KBM-7 (cell line): ENCODE measurements around the gene KRT14.
"Not testable (repeated sequence)": the region's sequence is repeated elsewhere in the genome, so short reads cannot be mapped to it uniquely, and the experiment has no call there.

Experiments used
- DNase-seq: peaks from one replicate; pipeline ENCODE4 v3.0.0-alpha.2; 2015
- in situ Hi-C: fragments of 300-500 bp; cut with MboI; formaldehyde crosslinking; loops from 2 replicates; pipeline ENCODE4 v1.14.3; 2020; ENCODE audit warnings: low sequenced_read_pairs, low pct_unique_long_range_greater_than_20kb, mixed read lengths

KRT14 gene

DNA sequence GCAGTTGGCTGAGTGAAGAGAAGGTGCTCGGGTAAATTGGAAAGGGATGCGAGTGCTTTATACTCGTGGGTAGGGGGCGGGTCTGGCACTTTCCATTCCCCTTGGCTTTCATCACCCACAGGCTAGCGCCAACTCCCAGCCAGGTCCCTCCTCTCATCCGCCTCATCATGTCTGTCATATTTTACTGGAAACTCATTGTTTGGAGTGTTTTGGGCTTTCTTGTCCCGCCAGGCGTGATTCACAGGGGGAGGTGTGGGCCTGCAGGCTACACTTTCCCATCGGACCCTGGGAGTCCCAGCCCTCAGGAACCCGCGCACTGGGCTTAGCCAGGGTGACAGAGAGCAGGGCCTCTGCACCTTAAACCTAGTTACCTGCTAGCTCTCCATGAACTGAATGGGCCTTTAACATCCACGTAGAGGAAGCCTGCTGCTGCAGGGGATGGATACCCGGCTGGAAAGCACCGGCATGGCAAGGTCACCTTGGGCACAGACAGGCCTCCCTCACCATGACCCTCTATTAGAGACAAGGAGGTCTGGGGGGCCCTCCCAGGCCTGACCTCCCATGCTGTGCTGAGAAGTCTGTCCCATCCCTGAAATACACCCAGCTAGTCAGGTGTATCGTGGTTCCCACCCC, at the start of gene KRT14:
Gene KRT14 (minus strand): TSS at position 33 of the 633 bp plus-strand sequence. CDS start 61 bp downstream, outside the sequence.
- in situ Hi-C loops, result no loop called here
- no peak for DNase-seq

- no peak for DNase-seq
- in situ Hi-C loops, result no loop called here
Observed at GRCh38 chr17:41635121-41636097, 48.7 kb upstream of the KRT14 start.

GRCh38 chr17:41634639-41635038, 47.9 kb upstream of the KRT14 start:
- in situ Hi-C loops, result no loop called here
- DNase-seq, result no peak

DNA sequence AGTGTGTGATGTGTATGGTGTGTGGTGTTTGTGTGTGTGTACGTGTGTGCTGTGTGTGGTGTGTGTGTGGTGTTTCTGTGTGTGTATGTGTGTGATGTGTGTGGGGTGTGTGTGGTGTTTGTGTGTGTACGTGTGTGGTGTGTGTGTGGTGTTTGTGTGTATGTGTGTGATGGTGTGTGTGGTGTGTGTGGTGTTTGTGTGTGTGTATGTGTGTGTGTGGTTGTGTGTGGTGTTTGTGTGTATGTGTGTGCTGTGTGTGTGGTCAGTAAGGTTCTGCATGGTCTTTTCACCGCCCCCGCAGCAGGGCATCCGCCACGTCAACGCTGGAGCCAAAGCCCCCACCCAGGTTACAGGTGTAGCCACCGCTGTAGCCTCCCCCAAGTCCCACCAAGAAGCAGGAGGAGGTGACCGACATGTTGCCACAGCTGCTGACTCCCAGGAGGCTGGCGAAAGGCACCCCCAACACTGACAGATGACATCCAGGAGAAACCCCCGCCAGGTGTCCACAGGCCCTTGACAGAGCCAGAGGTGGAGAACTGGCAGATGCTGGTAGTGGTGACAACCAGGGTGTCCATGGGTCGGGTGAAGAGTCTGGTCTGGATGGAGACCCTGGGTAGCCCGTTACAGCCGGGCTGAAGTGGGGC, 47.0 kb upstream of the KRT14 start:
- no peak for DNase-seq
- in situ Hi-C loops, result no loop called here

GRCh38 chr17:41632482-41633105, 45.9 kb upstream of the KRT14 start:
- in situ Hi-C loops, result no loop called here
- no peak for DNase-seq

GRCh38 chr17:41631898-41632285, 45.2 kb upstream of the KRT14 start:
- no peak for DNase-seq
- in situ Hi-C loops, result no loop called here

DNA sequence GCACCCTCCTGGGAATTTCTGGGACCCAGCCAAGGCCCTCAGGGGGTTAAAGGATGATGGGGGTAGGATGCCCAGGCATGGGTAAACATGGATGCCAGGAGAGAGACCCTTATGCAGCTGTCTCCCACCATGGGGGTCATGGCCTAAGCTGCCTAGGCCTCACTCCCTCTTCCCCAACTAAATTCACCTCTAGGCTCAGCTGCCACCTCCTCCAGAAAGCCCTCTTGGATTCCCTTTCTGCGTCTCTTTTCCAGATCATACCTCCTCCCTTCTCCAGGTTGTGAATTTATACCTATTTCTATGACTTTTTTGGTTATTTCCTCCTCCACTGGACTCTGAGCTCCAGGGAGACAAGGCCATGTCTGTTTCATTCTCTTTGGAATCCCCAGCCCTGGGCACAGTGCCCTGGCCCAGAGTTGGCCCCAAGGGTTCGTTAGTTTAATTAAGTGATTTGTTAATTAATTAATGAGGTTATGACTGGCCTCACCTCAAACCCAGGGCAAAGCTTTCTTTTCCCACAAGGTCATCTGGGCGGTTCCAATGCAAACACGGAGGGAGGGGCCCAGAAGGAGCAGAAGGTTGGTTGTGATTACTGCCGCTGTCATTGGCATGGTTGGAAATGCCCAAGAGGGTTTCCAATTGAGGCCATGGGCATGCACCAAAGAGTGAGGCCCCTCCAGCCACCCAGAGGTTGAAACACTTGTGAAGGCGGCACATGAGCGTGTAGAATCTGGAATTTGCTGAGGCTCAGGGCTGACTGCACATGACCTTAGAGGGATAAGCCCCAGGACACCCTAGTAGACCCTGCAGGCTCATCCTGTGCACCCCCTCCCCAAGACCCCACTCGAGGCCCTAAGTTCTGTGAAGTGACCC, 44.6 kb upstream of the KRT14 start:
- in situ Hi-C loops, result no loop called here
- no peak for DNase-seq

GRCh38 chr17:41629826-41630670, 43.4 kb upstream of the KRT14 start:
- no peak for DNase-seq
- in situ Hi-C loops, result no loop called here

DNA sequence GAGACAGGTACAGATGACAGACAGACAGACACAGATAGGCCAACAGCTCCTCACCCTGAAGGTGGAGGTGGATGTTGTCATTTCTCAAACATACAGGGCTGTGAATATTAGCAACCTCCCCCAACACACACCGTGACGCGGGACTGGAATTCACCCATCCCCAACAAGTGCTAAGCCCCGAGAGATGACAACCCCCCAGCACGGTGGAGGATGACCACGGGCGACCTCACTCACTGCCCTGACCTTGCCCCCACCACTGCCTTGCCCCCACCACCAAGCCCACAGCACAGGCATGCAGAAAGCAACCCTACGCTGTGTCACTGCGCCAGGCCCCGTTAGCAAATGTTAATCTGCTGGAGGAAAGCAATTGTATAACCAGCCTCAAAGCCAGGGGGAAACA, 42.6 kb upstream of the KRT14 start:
- in situ Hi-C loops, result no loop called here

DNA sequence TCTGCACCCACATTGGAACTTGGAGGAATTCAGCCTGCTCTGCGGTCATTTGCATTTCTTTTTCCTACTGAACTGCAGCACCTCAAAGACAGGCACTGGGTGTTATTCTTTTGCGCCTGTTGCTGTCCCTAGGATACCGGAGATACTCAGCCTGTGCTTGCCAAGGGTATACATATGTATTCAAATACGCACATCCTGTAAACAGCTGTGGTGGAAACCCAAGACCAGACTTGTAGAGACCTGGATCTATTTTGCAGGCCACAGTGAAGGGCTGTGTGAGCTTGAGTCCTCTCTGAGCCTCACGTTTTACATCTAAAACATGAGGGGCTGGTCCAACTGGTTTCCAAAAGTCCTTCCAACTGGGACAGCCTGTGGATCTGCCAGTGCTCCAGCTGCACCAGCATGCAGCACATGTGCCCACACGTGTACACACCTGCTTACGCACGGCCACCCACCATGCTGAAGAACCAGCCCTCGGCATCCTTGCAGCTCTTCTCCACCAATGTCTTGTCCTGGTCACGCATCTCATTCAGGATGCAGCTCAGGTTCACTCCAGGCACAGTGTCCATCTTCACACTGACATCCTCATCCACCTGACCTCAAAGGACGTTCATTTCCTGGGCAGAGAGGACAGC, 42.0 kb upstream of the KRT14 start:
- in situ Hi-C loops, DNase-seq: not testable (repeated sequence)

More for the DNA sequence above, 42.6 kb upstream of the KRT14 start:
- DNase-seq, result no peak

DNA sequence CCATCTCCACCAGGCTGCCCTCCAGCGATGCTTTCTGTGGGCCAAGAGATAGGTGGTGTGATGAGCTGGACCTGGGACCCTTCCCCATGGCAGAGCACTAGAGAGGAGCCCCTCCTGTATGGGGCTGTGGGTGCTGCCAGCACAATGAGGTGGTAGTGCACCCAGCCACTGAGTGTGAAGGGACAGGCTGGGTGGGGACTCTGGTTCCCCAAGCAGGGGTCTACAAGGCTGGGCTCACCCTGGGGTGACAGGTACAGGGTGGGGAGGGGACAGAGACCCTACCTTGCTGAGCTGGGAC, 41.3 kb upstream of the KRT14 start:
- in situ Hi-C loops, DNase-seq: not testable (repeated sequence)

GRCh38 chr17:41627316-41628072, 40.8 kb upstream of the KRT14 start:
- in situ Hi-C loops, result no loop called here
- no peak for DNase-seq

DNA sequence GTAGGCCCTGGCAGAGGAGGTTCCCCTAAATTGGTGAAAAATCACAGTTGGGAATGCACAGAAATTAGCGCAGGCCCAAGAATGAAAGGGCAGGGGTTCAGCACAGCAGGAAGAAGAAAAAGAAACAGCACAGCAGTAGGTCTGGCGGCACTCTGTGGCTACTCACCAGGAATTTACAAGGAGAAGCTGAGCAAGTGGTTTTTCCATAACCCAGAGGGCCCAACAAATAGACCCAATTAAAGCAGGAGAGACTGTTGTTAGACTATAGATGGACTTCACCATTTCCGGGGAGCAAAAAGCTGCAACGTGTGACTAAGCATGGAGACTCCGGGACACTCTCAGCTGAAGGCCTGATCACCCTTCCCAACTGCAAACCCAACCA, 40.2 kb upstream of the KRT14 start:
- DNase-seq, in situ Hi-C loops: not testable (repeated sequence)

DNA sequence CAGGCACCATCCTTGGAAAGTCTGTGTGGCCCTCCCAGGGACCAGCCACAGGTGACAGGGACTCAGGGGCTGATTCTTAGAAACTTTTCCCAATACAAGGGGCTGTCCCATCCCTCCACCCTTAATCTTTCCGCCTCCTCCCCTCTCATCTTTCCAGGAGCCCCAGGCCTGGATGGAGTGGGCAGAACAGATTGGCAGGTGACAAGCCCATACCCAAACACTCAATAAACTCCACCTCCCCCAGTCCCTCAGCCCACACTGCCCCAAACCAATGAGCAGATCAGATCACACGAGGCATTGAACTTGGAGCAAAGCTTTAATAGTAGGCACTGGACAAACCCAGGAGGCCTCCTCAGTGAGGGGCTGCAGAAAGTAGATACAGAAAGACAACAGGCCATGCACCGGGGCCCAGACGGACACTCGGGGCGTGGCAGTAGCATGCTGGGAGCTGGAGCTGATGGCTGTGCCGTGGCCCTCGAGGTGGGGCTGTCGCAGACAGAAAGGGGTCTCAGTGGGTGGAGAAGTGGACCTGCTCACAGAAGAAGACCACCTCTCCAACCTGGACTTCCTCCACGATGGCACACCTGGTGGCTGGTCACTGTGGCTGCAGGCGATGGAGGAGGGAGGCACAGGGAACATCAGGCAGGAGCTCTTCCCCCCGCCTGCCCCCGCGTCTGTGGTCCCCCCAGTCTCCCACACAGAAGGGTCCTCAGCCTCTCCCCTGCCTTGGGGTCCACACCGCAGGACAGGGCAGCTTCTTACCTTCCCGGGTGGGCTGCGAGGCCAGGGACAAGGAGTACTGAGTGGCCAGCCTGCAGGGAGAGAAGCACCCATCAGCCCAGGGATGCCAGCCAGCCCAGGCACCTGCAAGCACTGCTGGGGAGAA, 39.6 kb upstream of the KRT14 start:
- in situ Hi-C loops, result not testable (repeated sequence)

DNA sequence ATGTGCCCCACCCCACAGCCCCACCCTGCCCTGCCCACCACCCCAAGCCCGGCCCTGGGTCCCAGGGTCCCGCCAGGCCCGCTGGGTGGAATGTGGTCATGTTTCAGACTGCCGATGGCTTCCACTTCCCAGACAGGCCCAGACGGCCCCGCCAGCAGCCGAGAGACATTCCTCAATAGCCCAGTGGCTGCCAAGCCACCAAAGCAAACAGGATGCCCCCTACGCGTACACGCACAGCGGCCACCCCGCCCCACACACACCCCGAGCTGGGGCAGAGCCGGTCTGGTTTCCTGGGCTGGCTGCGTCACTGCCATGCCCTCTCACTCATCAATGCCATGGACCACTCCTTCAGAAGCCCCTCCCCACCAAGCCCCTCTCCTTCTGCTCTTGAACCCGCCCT, 38.9 kb upstream of the KRT14 start:
- in situ Hi-C loops, result no loop called here
- peak; percentile 27 for DNase-seq

More for the DNA sequence above, 39.6 kb upstream of the KRT14 start:
- DNase-seq, result not testable (repeated sequence)
